Measurements from ENCODE around the gene PPP1R16B.
"Not testable (repeated sequence)": the region's sequence is repeated elsewhere in the genome, so short reads cannot be mapped to it uniquely, and the experiment has no call there.

Gene PPP1R16B

DNA sequence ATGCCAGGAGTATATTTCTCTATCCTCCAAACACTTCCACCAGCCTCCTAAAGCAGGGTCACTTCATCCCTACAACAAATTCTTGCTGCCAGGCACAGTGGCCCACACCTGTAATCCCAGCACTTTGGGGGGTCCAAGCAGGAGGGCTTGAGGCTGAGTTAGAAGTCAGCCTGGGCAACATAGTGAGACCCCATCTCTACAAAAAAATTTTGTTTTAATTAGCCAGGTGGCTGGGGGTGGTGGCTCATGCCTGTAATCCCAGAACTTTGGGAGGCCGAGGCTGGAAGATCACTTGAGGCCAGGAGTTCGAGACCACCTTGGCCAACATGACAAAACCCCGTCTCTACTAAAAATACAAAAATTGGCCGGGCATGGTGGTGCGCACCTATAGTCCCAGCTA, 11.4 kb upstream of the PPP1R16B start:
- not testable (repeated sequence) for DNase-seq

GRCh38 chr20:38798266-38798665, 7.2 kb upstream of the PPP1R16B start:
- no peak for DNase-seq

DNA sequence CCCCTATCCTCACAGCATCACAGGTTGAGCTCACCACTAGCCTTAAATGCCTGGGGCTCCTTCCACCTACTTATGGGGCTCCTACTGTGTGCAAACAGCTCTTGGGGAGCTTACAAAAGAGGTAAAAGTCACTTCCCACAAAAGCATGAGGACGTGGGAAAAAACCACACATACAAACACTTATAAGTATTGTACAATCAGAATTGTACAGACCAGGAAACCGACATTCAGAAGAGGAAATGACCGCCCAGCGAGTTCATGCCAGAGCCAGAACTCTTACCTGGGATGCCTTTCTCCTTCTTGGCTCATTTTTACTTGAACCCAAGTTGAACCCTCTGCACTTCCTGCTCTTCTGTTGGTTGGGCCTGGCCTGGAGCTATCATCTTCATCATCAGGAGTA, 6.3 kb upstream of the PPP1R16B start:
- no peak for DNase-seq

GRCh38 chr20:38800882-38801281, 4.6 kb upstream of the PPP1R16B start:
- DNase-seq, result no peak

DNA sequence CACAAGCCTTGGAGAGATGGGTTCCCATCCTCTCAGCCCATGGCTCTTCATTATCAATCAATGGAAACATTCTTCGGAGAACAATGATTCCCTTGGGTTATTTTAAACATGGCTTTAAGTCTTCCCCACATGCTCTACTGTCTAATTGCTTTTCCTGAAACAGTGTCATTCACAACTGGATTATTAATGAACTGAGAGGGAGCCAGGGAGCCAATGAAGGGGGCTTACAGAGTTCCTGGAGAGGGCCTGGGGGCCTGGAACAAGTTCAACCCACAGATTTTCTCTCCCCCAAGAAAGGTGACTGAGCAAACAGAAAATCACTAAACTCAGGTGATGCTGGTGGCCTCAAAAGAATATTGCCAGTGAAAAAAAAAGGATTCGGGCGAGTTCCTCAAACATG, 1.3 kb upstream of the PPP1R16B start:
- no peak for DNase-seq

DNA sequence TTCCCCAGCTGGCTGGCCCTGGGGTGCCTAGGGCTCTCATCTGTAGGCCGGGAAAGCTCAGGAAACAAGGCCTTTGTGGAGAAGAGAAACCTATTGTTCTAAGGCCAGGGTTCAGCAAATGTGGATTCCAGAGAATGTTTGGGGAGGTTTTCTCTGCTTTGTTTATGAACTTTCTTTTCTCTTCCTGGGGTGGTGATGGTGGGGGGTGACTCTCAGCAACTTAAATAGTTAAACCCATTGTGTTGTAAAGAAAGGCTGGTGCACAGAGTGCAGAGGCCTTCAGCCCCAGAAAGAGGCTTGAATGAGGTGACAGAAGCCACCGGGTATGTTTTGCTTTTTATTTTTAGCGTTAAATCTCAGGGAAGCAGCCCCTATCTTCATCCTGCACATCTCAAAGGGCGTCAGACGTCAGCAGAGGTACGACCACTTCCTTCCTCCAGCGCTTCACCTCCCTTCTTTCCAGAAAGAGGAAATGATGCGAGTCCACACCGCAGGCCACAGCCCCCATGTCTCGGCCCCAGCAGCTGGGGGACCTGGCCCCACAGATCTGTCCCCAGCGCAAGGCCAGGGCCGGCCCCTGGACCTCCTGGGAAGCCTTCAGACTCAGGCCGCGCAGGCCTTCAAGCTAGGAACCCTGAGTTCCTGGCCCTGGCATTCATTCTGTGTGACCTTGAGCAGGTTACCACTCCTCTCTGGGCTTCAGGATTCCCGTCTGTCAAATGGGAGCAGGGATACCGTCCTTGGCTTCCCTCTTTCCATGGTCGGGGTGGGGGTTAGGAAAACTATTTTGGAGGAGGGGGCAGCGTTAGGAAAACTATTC, 605 bp upstream of the PPP1R16B start:
- DNase-seq, result no peak

DNA sequence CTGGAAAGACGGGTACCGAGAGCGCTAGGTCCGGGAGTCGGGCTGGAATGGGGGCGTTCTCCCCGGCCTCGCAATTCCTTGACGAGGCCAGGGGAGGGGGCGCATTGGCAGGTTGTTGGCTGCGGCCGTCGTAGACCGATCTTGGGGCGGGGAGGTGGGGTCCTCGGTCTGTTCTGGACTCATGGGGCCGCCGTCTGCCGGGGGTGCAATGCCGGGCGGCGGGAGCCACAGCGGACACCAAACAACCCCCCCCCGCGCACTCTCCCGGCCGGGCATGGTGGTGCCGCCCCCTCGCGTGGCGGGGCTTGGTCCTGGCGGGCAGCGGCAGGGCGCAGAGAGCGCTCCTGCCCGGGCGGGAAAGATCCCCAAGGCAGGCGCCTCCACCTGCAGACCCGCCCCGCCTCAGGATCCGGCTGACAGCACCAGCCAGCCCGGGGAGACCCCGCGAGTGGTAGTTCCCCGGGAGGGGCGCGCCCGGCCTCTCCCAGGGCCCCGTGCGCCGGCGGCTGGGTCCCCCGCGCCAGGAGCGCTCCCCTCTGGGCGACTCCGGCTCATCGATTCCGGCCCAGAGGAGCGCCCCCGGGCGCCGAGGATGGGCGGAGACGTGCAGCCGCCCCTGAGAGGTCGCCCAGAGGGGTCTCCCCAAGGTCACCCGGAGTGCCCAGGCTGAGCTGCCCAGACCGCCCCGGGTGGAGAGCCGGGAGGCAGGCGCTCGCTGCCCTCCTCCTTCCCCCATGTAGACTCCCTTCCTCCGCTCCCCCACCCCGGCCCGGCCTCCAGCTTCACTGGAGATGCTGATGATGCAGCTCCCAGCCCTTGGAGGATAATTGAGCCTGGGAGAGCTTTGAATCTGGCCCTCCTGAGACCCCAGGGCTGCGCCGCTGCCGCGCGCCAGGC, 709 bp downstream of the PPP1R16B start:
- no peak for DNase-seq

DNA sequence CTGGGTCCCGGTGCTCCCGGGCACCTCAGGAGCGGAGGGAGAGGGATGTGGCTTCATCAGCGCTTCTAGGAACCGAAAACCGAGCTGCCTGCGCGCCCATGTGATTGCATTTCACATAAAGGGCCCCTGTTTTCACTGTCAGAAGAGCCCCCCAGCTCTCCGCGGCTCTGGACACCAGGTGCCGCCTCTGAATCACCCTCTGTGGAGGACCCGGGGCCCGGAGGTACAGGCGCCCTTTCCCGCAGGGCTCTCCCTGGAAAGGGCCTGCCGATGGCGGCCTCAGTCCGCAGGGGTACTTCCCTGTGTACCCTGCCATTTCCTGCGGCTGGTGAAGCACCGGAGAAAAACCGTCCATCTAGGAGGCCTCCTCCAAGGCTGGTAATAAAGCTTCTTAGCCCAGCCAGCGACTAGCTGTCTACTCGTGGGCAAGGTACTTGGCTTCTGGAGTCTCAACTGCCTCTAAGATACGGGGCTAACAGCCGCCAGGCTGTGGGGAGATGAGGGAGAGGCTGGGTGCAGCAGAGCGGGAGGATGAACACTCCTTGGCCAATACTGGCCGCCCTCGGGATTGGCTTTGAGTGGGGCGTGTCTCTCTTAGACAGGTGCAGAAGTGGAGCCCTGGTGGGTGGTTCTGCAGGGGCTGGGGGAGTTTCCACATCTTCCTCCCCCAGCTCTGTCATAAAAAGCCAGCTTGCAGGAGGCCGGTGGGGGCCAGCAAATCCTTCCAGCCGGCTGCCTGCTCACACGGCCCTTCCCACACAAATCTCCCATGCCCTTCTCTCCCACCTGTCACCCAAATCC, 1.6 kb downstream of the PPP1R16B start:
- no peak for DNase-seq

DNA sequence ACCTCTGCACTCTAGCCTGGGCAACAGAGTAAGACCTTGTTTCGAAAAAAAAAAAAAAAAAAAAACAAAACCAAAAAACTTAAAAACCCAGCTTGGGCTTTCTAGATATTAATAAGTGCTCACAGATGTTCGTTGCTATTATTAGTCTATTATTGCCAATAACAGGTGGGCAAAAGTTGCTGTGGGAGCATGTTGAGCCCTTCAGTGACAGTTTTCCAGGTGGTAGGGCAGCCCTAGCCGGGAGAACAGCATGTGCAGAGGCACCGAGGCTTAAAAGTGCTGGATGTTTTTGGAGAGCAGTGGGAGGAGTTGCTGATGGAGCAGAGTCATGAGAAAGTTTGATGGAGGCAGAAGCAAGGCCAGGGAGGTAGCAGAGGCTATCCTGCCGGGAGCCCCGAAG, 4.4 kb downstream of the PPP1R16B start:
- no peak for DNase-seq

GRCh38 chr20:38810926-38811630, 5.6 kb downstream of the PPP1R16B start:
- DNase-seq, result no peak

DNA sequence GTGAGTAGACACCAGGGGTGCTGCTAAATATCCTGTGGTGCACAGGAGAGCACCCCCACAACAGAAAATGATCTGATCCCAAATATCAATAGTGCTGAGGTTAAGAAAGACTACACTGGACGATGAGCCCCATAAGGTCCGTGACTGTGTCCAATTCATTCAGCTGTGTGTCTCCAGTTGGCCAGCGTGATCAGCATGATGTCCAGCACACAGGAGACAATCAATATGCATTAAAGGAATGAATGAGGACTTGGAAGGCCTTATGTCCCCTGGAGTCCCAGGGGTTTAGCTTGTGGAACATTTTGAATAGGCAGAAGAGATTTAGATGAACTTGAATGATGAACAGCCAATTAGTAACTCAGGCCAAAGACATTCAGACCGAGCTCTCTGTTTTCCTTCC, 6.3 kb downstream of the PPP1R16B start:
- no peak for DNase-seq

DNA sequence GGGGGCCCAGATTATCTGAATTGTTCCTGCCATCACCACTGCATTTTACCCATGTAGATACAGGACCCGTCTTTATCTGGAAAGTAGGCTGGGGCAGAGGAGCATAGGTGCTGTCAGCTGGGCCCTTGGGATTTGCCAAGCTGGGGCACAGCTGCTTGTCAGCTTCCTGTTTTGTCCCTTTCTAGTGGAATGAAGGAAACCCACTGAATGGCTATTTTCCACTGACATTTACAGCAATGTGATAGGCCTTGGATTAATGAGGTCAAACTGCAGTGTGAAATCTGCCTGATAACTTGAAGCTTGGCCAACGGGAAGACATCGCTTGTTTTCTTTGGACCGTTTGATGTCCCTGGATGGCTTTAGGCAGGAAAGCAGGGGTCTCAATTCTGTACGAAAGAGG, 6.7 kb downstream of the PPP1R16B start:
- no peak for DNase-seq

DNA sequence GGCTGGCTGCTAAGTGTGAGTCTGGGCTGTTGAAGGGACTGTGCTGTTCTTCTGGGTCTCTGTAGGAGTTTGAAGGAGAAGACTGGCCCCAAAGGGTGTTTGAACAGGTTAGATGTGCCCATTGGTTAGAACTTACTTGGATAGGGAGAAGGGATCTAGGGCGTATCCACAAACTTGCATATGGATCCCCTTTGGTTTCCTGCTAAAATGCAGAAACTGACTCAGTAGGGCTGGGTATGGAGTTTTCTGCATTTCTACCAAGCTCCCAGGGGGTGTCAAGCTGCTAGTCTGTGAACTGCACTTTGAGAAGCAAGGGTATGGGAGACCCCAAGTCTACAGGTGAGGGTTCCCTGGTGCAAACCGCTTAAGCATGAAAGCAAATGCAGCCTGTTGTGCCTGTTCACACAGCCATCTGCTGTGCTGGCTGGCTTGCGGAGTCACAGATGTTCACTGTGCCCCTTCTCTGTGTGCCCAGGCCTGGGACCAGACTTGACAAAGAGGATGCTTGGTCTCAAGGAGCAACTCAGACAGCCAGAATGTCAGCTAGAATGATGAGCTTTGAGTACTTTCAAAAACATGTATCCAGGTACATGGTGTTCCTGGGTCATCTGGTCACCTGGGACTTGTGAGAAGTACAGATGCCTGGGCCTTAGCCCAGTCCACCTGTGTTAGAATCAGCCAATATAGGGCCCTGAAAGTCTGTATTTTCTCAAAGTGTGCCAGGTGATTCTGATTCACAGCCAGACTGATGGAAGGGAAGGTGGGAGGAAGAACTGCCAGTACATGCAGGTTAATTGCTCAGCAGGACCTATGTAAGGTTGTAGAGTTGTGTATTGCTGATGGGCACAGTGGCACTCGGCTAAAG, 7.4 kb downstream of the PPP1R16B start:
- no peak for DNase-seq

- not testable (repeated sequence) for DNase-seq
These were observed 8.1 kb downstream of the PPP1R16B start for GRCh38 chr20:38813574-38813962.

DNA sequence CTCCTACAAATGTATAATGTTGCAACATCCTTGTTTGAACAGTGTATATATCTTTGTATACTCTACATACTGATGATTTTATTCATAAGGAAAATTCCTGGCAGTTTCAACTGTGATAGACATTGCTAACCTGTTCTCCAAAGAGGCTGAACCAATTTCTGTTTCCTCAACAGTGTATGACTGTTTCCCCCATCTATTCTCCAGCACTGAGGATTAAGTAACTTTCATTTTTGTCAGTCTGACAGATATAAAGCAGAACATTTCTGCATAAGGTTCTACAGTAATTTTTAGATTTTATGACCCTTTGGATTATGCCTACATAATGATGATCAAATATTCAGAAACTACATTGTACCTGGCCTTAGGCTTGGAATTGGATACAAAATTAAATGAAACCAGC, 9.9 kb downstream of the PPP1R16B start:
- no peak for DNase-seq

- no peak for DNase-seq
These were observed 12.9 kb downstream of the PPP1R16B start for GRCh38 chr20:38818113-38819065.

- DNase-seq, result no peak
These were observed 20.0 kb downstream of the PPP1R16B start for GRCh38 chr20:38825571-38825900.

DNA sequence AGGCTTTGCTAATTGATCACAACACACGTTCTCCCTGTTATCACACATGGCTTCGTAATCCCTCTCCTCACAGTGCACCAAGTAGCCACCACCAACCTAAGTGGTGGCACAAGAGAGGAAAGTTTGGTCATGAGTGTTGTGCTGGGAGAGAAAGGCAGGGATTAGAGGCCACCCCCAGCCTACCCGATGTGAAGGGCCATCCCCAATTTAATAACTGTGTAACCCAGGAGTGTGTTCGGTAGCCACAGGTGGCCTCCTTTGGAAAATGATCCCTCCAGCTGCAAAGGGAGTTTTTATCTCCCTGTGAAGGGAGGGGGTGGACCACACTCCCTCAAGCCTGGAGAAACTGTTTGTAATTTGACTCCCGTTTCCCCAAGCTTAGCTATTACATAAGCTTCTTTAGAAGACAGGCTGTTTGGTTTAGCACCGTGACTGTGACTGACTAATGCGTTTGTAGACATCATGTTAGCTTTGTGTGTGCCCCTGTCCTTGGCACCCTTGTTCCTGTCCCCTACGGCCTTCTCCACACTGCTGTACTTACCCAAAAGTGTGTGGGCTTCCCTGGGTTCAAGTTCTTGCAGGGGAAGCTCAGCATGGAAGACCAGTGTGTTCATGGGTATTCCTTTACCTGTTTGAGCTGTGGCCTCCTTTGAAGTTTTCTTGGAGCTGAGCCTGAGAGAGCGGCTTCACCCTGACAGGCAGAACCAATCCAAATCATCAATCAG, 20.6 kb downstream of the PPP1R16B start:
- no peak for DNase-seq

DNA sequence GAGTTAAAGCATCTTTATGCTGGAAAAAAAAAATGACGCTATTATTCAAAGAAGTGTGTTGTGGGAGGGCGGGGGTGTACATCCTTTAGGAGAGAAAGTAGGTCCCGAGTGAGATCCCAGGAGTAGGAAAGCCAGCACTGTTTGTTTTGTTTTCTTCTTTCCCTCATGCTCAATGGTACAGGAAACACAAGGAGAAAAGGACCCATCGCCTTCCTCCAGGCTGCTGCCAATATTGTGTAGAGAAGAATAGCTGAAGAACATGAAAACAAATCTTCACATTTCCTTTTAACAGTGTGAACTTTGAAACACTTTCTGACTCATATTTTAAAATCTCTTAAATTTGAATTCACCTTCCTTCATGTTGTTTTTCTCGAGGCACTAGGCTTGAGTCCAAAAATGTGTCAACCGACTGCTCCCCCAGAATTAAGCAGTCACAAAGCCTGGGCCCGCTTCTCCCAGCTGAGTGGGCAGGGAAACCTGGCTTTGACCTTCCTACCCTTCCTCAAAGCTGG, 22.3 kb downstream of the PPP1R16B start:
- no peak for DNase-seq
